LoVo (cell line): ENCODE data around the gene HTR5A.
A peak's percentile ranks its signal among the peaks of the same experiment; 100 is the strongest.
"Not testable (repeated sequence)": the region's sequence is repeated elsewhere in the genome, so short reads cannot be mapped to it uniquely, and the experiment has no call there.

ENCODE experiments used
- DNase-seq: peaks from one replicate; pipeline ENCODE4 v3.0.0-alpha.2; 2016; ENCODE audit warnings: low spot score

The HTR5A gene

GRCh38 chr7:155069992-155070751 lies at the start of gene HTR5A:
HTR5A (plus strand) TSS chr7:155070324; CDS start chr7:155070900, 576 bp downstream.
- peak; percentile 89 for DNase-seq

GRCh38 chr7:155020996-155021395 lies 49.1 kb upstream of the HTR5A start:
- no peak for DNase-seq

- DNase-seq = peak; percentile 41
Observed at GRCh38 chr7:155021699-155022145, 48.4 kb upstream of the HTR5A start.

GRCh38 chr7:155027879-155028278 lies 42.2 kb upstream of the HTR5A start:
- DNase-seq = no peak

- DNase-seq = no peak
Observed at GRCh38 chr7:155032978-155033377, 37.1 kb upstream of the HTR5A start.

GRCh38 chr7:155034495-155034894 lies 35.6 kb upstream of the HTR5A start:
- not testable (repeated sequence) for DNase-seq

GRCh38 chr7:155038335-155038734 lies 31.8 kb upstream of the HTR5A start:
- DNase-seq = no peak

- no peak for DNase-seq
Observed at GRCh38 chr7:155043756-155044155, 26.4 kb upstream of the HTR5A start.

- DNase-seq = no peak
Observed at GRCh38 chr7:155048006-155048405, 22.1 kb upstream of the HTR5A start.

GRCh38 chr7:155051355-155051754 lies 18.8 kb upstream of the HTR5A start:
- DNase-seq = no peak

GRCh38 chr7:155053002-155053401 lies 17.1 kb upstream of the HTR5A start:
- DNase-seq = no peak

- DNase-seq = no peak
Observed at GRCh38 chr7:155054761-155055160, 15.4 kb upstream of the HTR5A start.

- DNase-seq = no peak
Observed at GRCh38 chr7:155057076-155057475, 13.0 kb upstream of the HTR5A start.

GRCh38 chr7:155058896-155059295 lies 11.2 kb upstream of the HTR5A start:
- DNase-seq = no peak

GRCh38 chr7:155059703-155060102 lies 10.4 kb upstream of the HTR5A start:
- no peak for DNase-seq

- DNase-seq = no peak
Observed at GRCh38 chr7:155062411-155062810, 7.7 kb upstream of the HTR5A start.

- no peak for DNase-seq
Observed at GRCh38 chr7:155064186-155064585, 5.9 kb upstream of the HTR5A start.

GRCh38 chr7:155066417-155066950 lies 3.6 kb upstream of the HTR5A start:
- DNase-seq = no peak

GRCh38 chr7:155071121-155071651 lies 1.1 kb downstream of the HTR5A start:
- no peak for DNase-seq

GRCh38 chr7:155071916-155072571 lies 1.9 kb downstream of the HTR5A start:
- no peak for DNase-seq

GRCh38 chr7:155073922-155074321 lies 3.8 kb downstream of the HTR5A start:
- DNase-seq = no peak

GRCh38 chr7:155084021-155084420 lies 13.9 kb downstream of the HTR5A start:
- DNase-seq = no peak

- no peak for DNase-seq
Observed at GRCh38 chr7:155084969-155085368, 14.8 kb downstream of the HTR5A start.
